Measurements from ENCODE around the gene PHF20.

PHF20 gene

DNA sequence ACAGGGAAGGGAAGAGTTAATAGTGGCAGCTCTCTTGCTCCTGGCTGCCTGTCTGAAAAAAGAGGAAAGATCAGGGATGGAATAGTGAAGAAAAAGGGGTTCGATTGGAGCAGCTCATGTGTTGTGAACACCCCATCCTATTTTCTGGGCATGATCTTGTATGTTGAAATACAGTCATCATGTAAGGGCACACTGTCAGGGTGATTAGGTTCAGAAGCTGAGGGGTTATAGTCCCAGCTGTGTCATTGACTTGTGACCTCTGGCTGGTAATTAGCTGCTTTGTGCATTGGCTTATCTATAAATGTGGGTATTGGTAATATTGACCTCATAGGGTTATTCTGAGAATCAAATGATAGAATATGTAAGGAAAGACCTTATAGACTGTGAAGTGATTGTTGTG lies 30.1 kb downstream of the PHF20 start:
- H3K79me2 ChIP-seq, result peaks cover 9% of the 10 kb centered on the region
- no peaks in the 10 kb centered on the region for H3K36me3 ChIP-seq (ENCODE audit: control insufficient read depth, insufficient read depth, low read length)
- no peaks in the 10 kb centered on the region for H3K27me3 ChIP-seq (ENCODE audit: control insufficient read depth, insufficient read depth, low read length)
- H3K9me3 ChIP-seq (ENCODE audit: control insufficient read depth, low read length), result no peaks in the 10 kb centered on the region
- no peak overlapping the region for H3K27ac ChIP-seq
- H3K9ac ChIP-seq, result no peak overlapping the region
- TF ChIP-seq, protein P1, sequence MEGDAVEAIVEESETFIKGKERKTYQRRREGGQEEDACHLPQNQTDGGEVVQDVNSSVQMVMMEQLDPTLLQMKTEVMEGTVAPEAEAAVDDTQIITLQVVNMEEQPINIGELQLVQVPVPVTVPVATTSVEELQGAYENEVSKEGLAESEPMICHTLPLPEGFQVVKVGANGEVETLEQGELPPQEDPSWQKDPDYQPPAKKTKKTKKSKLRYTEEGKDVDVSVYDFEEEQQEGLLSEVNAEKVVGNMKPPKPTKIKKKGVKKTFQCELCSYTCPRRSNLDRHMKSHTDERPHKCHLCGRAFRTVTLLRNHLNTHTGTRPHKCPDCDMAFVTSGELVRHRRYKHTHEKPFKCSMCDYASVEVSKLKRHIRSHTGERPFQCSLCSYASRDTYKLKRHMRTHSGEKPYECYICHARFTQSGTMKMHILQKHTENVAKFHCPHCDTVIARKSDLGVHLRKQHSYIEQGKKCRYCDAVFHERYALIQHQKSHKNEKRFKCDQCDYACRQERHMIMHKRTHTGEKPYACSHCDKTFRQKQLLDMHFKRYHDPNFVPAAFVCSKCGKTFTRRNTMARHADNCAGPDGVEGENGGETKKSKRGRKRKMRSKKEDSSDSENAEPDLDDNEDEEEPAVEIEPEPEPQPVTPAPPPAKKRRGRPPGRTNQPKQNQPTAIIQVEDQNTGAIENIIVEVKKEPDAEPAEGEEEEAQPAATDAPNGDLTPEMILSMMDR (IDR thresholded peaks at IDR 0.05), result no peak
- H3K4me2 ChIP-seq (ENCODE audit: low read length), result no peak overlapping the region
- no peak overlapping the region for H2AFZ ChIP-seq
- H3K4me3 ChIP-seq (ENCODE audit: low read depth, low read length), result no peak overlapping the region
- H3K4me1 ChIP-seq, result no peaks in the 10 kb centered on the region

- Histone ChIP-seq H3K4me1 (no peaks in the 10 kb centered on the region), H3K4me2 (ENCODE audit: low read length) (no peak overlapping the region), H3K79me2 (peaks cover 19% of the 10 kb centered on the region), H3K9ac (no peak overlapping the region), H2AFZ (no peak overlapping the region), H3K27ac (no peak overlapping the region), H3K4me3 (ENCODE audit: low read depth, low read length) (no peak overlapping the region), H3K36me3 (ENCODE audit: control insufficient read depth, insufficient read depth, low read length) (no peaks in the 10 kb centered on the region), H3K9me3 (ENCODE audit: control insufficient read depth, low read length) (no peaks in the 10 kb centered on the region), H3K27me3 (ENCODE audit: control insufficient read depth, insufficient read depth, low read length) (no peaks in the 10 kb centered on the region)
- TF ChIP-seq, protein P1 (IDR thresholded peaks at IDR 0.05), result no peak
These were observed 34.3 kb downstream of the PHF20 start for GRCh38 chr20:35806075-35806474.

- Histone ChIP-seq H3K9me3 (ENCODE audit: control insufficient read depth, low read length) (no peaks in the 10 kb centered on the region), H3K9ac (no peak overlapping the region), H3K79me2 (peaks cover 25% of the 10 kb centered on the region), H3K4me2 (ENCODE audit: low read length) (no peak overlapping the region), H2AFZ (no peak overlapping the region), H3K27ac (no peak overlapping the region), H3K36me3 (ENCODE audit: control insufficient read depth, insufficient read depth, low read length) (no peaks in the 10 kb centered on the region), H3K27me3 (ENCODE audit: control insufficient read depth, insufficient read depth, low read length) (no peaks in the 10 kb centered on the region), H3K4me1 (no peaks in the 10 kb centered on the region), H3K4me3 (ENCODE audit: low read depth, low read length) (no peak overlapping the region)
- TF ChIP-seq, protein P1 (IDR thresholded peaks at IDR 0.05), result no peak
These were observed 36.1 kb downstream of the PHF20 start for GRCh38 chr20:35807877-35808276.

DNA sequence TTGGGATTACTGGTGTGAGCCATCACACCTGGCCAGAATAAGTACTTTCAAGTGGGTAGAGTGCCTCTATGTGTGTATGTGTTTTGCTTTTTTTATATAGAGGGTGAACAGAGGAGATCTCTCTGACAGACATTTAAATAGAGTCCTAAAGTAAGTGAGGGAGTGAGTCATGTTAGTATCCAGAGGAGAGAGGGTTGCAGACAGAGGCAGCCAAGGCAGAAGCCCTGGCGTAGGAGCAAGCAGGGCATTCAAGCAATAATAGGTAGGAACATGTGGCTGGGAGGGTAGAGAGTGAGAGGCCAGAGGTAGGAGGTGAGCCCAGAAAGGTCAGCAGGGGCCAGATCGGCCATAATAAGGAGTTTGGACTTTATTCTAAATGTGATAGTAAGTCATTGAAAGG lies 48.9 kb downstream of the PHF20 start:
- Histone ChIP-seq H3K4me1 (no peaks in the 10 kb centered on the region), H3K27me3 (ENCODE audit: control insufficient read depth, insufficient read depth, low read length) (no peaks in the 10 kb centered on the region), H3K9ac (no peak overlapping the region), H3K9me3 (ENCODE audit: control insufficient read depth, low read length) (no peaks in the 10 kb centered on the region), H3K27ac (no peak overlapping the region), H3K36me3 (ENCODE audit: control insufficient read depth, insufficient read depth, low read length) (no peaks in the 10 kb centered on the region), H2AFZ (no peak overlapping the region), H3K4me2 (ENCODE audit: low read length) (no peak overlapping the region), H3K4me3 (ENCODE audit: low read depth, low read length) (no peak overlapping the region), H3K79me2 (peaks cover 2% of the 10 kb centered on the region)
- TF ChIP-seq, protein P1 (IDR thresholded peaks at IDR 0.05), result no peak

DNA sequence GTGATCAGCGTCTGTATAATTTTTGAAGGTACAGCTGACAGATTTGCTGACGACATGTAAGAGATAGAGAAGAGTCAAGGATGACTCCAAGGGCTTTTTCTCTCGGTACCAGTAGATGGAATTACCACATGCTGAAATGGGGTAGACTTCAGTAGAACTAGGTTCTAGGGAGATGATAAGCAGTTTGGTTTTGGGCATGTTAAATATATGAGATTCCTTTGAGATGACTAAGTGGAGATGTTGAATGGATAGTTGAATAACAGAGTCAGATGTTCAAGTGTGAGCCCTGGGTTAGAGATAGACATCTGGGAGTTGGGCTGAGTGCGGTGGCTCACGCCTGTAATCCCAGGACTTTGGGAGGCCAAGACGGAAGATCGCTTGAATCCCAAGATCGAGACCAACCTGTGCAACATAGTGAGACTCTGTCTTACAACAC lies 50.0 kb downstream of the PHF20 start:
- H3K9me3 ChIP-seq (ENCODE audit: control insufficient read depth, low read length), result no peaks in the 10 kb centered on the region
- no peak overlapping the region for H3K27ac ChIP-seq
- no peak overlapping the region for H2AFZ ChIP-seq
- no peak overlapping the region for H3K9ac ChIP-seq
- peaks cover 6% of the 10 kb centered on the region for H3K79me2 ChIP-seq
- no peak overlapping the region for H3K4me2 ChIP-seq (ENCODE audit: low read length)
- no peaks in the 10 kb centered on the region for H3K4me1 ChIP-seq
- TF ChIP-seq, protein P1 (IDR thresholded peaks at IDR 0.05), result no peak
- no peak overlapping the region for H3K4me3 ChIP-seq (ENCODE audit: low read depth, low read length)
- H3K27me3 ChIP-seq (ENCODE audit: control insufficient read depth, insufficient read depth, low read length), result no peaks in the 10 kb centered on the region
- H3K36me3 ChIP-seq (ENCODE audit: control insufficient read depth, insufficient read depth, low read length), result no peaks in the 10 kb centered on the region
